WTC11 (cell line): ENCODE data around the gene APBA3.

Experiments
- ERG ChIP-seq: fragments of 250-450 bp; sonication (Bioruptor Pico); IDR thresholded peaks from 2 replicates; pipeline ENCODE4 v1.8.0; 2021; ENCODE audit warnings: mild to moderate bottlenecking
- FOXK1 ChIP-seq: sonication (generic); formaldehyde crosslinking; IDR thresholded peaks from 2 replicates; pipeline ENCODE4 v1.8.0; 2022; ENCODE audit warnings: mild to moderate bottlenecking, moderate library complexity, missing genetic modification reagents
- ZNF232 ChIP-seq: sonication (generic); formaldehyde crosslinking; IDR thresholded peaks from 2 replicates; pipeline ENCODE4 v1.8.0; 2022; ENCODE audit warnings: mild to moderate bottlenecking, missing genetic modification reagents
- TF ChIP-seq, protein P1 (sequence below): sonication (generic); formaldehyde crosslinking; IDR thresholded peaks from 2 replicates; pipeline ENCODE4 v1.8.1; 2022; ENCODE audit warnings: low read depth, missing genetic modification reagents, borderline replicate concordance

DNA sequence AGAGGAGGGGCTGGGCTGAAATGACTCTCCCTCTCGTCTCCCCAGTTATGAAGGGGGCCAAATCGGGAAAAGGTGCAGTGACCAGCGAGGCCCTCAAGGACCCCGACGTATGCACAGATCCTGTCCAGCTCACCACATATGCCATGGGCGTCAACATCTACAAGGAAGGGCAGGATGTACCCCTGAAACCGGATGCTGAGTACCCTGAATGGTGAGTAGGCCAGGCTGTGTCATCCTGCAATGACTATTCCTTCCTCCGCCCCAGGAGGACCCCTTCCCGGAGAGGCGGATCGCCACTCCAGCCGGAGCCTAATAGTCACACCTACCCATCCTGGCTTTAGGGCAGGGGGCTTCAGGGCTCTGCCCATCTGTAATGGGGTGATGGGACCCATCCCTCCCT is 3.6 kb upstream of the APBA3 start:
- TF ChIP-seq, protein P1, sequence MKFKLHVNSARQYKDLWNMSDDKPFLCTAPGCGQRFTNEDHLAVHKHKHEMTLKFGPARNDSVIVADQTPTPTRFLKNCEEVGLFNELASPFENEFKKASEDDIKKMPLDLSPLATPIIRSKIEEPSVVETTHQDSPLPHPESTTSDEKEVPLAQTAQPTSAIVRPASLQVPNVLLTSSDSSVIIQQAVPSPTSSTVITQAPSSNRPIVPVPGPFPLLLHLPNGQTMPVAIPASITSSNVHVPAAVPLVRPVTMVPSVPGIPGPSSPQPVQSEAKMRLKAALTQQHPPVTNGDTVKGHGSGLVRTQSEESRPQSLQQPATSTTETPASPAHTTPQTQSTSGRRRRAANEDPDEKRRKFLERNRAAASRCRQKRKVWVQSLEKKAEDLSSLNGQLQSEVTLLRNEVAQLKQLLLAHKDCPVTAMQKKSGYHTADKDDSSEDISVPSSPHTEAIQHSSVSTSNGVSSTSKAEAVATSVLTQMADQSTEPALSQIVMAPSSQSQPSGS: no peak
- TF ChIP-seq ZNF232 (CRISPR knock-in tag): no peak
- TF ChIP-seq FOXK1 (CRISPR knock-in tag): no peak
- no peak for TF ChIP-seq ERG (CRISPR knock-in tag)
